K562 (cell line): ENCODE results near the gene PLPP4. TPM values are rescaled to one million over a fixed set of nuclear protein-coding genes. Genes with fewer than 3 reads are reported as not detected.

Source experiments
- ATAC-seq: fragments of 200-7000 bp; cut with Tn5 transposase; 3 replicates; pipeline ENCODE4 v1.9.1; 2020; ENCODE audit warnings: moderate library complexity
- BruUV-seq: library from RNA; stranded (reverse); fragments of 400-500 nt; replicated peaks from 2 replicates; lab custom pipeline; 2021; lab: Mats Ljungman, UMichigan
- CTCF ChIA-PET: fragments of 300-600 bp; formaldehyde crosslinking; extraction: SDS; loops from one replicate; lab custom pipeline; 2021; ENCODE audit warnings: low intra/inter-chr PET ratio; lab: Yijun Ruan, JAX
- POLR2A ChIA-PET: fragments of 300-600, 350-650 bp; sonication (Branson Sonifier 250); formaldehyde crosslinking; extraction: SDS; loops from one replicate; lab custom pipeline; 2021; ENCODE audit warnings: antibody characterized with exemption, inconsistent platforms; lab: Yijun Ruan, JAX
- DNase-seq, 4 experiments: peaks; one replicate each; pipeline versions ENCODE4 v3.0.0 to v3.0.0-alpha.2; 2011 to 2018; ENCODE audit warnings: low spot score in 3 of 4, mixed read lengths in 3 of 4; ENCODE audit errors: extremely low read depth in 1 of 4
- FAIRE-seq: peaks from 2 replicates; lab custom pipeline; 2011; peaks lifted over from hg19 to GRCh38; lab: Jason Lieb, UNC
- H2AFZ ChIP-seq: 2 replicates; pipeline ENCODE4 v1.6.0; 2011; ENCODE audit warnings: low read depth, low read length, control low read depth, inconsistent platforms
- H3K27ac ChIP-seq: fragments of 200-600 bp; 3 replicates; pipeline ENCODE4 v1.8.0; 2011; ENCODE audit warnings: low read depth, mild to moderate bottlenecking, control low read depth, inconsistent platforms, low read length, moderate library complexity, mixed read lengths; ENCODE audit errors: extremely low read depth
- H3K27me3 ChIP-seq, 2 experiments: fragments of 300-600 bp in 1 of 2; 2 replicates in 1 of 2; 3 replicates in 1 of 2; pipeline versions ENCODE4 v1.6.0 to v1.8.0; 2011; ENCODE audit warnings: inconsistent platforms in 2 of 2, low read length in 2 of 2, mild to moderate bottlenecking in 1 of 2, mixed read lengths in 1 of 2, moderate library complexity in 1 of 2; ENCODE audit not compliant: control insufficient read depth in 2 of 2, insufficient read depth in 2 of 2
- H3K36me3 ChIP-seq: fragments of 300-600 bp; 3 replicates; pipeline ENCODE4 v1.8.0; 2011; ENCODE audit warnings: mild to moderate bottlenecking, low read length, inconsistent platforms; ENCODE audit not compliant: control insufficient read depth, insufficient read depth
- H3K4me1 ChIP-seq, 2 experiments: fragments of 200-600 bp in 1 of 2; replicated peaks in 1 of 2; 2 replicates in 1 of 2; 3 replicates in 1 of 2; pipeline versions ENCODE4 v1.5.1 to v1.8.0; 2011; ENCODE audit warnings: inconsistent platforms in 2 of 2, low read length in 2 of 2, mild to moderate bottlenecking in 1 of 2, mixed read lengths in 1 of 2, moderate library complexity in 1 of 2; ENCODE audit not compliant: control insufficient read depth in 2 of 2, insufficient read depth in 2 of 2
- H3K4me2 ChIP-seq: 2 replicates; pipeline ENCODE4 v1.6.1; 2011; ENCODE audit warnings: low read length, control low read depth, inconsistent platforms, mixed read lengths; ENCODE audit not compliant: insufficient read depth
- H3K4me3 ChIP-seq: fragments of 200-600 bp; sonication (generic), shearing (Covaris generic); 2 replicates; pipeline ENCODE4 v1.5.1; 2016; ENCODE audit warnings: control low read depth, inconsistent platforms
- H3K79me2 ChIP-seq: fragments of 200-600 bp; 3 replicates; pipeline ENCODE4 v1.8.0; 2011; ENCODE audit warnings: low read length, inconsistent platforms; ENCODE audit not compliant: control insufficient read depth, insufficient read depth
- H3K9ac ChIP-seq, 2 experiments: 2 replicates each; pipeline versions ENCODE4 v1.6.0 to v1.6.1; 2011; ENCODE audit warnings: low read depth in 2 of 2, low read length in 2 of 2, control low read depth in 1 of 2, inconsistent platforms in 1 of 2, mild to moderate bottlenecking in 1 of 2, mixed read lengths in 1 of 2; ENCODE audit not compliant: insufficient read depth in 1 of 2
- H3K9me1 ChIP-seq: one replicate; pipeline ENCODE4 v1.6.0; 2011; ENCODE audit warnings: inconsistent platforms, mild to moderate bottlenecking, low read length, moderate library complexity; ENCODE audit not compliant: control insufficient read depth, insufficient read depth
- H3K9me3 ChIP-seq: replicated peaks from 2 replicates; pipeline ENCODE4 v1.5.1; 2011; ENCODE audit warnings: low read depth, low read length, inconsistent platforms; ENCODE audit not compliant: control insufficient read depth, insufficient read depth
- H4K20me1 ChIP-seq: replicated peaks from 2 replicates; pipeline ENCODE4 v1.6.1; 2011; ENCODE audit warnings: low read length, inconsistent platforms, mixed read lengths; ENCODE audit not compliant: control insufficient read depth, insufficient read depth
- CC2D1A ChIP-seq: fragments of 450-650 bp; IDR thresholded peaks from 2 replicates; pipeline ENCODE4 v1.6.1; 2017; ENCODE audit warnings: mild to moderate bottlenecking
- KAT2B ChIP-seq: IDR thresholded peaks from one replicate; pipeline ENCODE4 v1.6.1; 2012; ENCODE audit warnings: low read depth, mild to moderate bottlenecking, control low read depth, inconsistent platforms, low read length, moderate library complexity
- MBD1 ChIP-seq: fragments of 250-450 bp; sonication (Bioruptor Pico); IDR thresholded peaks from 2 replicates; pipeline ENCODE4 v1.8.0; 2022; ENCODE audit warnings: inconsistent platforms
- MED1 ChIP-seq: sonication (generic); formaldehyde crosslinking; IDR thresholded peaks from 2 replicates; pipeline ENCODE4 v1.8.1; 2023; ENCODE audit warnings: missing genetic modification reagents, borderline replicate concordance
- NCOA2 ChIP-seq, 2 experiments: fragments of 450-650 bp; IDR thresholded peaks; 2 replicates each; pipeline ENCODE4 v1.6.1; 2018; ENCODE audit warnings: mild to moderate bottlenecking in 2 of 2, moderate library complexity in 1 of 2; ENCODE audit not compliant: partially characterized antibody in 2 of 2
- POLR2AphosphoS5 ChIP-seq: IDR thresholded peaks from 2 replicates; pipeline ENCODE4 v1.6.1; 2011; ENCODE audit warnings: mild to moderate bottlenecking, low read depth, low read length, moderate library complexity; ENCODE audit not compliant: control insufficient read depth, insufficient read depth
- ZFP36 ChIP-seq: fragments of 150-350 bp; IDR thresholded peaks from 2 replicates; pipeline ENCODE4 v1.6.1; 2018; ENCODE audit warnings: low read length, low read depth; ENCODE audit not compliant: partially characterized antibody
- ZHX1 ChIP-seq: fragments of 150-350 bp; conservative IDR thresholded peaks from 2 replicates; pipeline ENCODE4 v1.6.1; 2014; ENCODE audit warnings: low read length
- ZNF274 ChIP-seq: IDR thresholded peaks from 2 replicates; pipeline ENCODE4 v1.6.1; 2011; ENCODE audit warnings: low read depth, mild to moderate bottlenecking, low read length, moderate library complexity, borderline replicate concordance
- ZNF644 ChIP-seq: fragments of 200-800 bp; sonication (Bioruptor generic); IDR thresholded peaks from 2 replicates; pipeline ENCODE4 v1.6.1; 2016; ENCODE audit warnings: low read depth, missing genetic modification characterization, missing compliant biosample characterization
- WGBS: fragments of 100-300 bp; shearing (Covaris generic); methylation state at CpG from one replicate; pipeline ENCODE4 v1.1.6; 2016; ENCODE audit warnings: low coverage, mixed read lengths; ENCODE audit not compliant: insufficient coverage; ENCODE audit errors: missing lambda C conversion rate; 5-methylcytosine and 5-hydroxymethylcytosine counted together
- in situ Hi-C: fragments of 300-500 bp; cut with MboI; formaldehyde crosslinking; loops from 4 replicates; pipeline ENCODE4 v1.15.0; 2018; ENCODE audit warnings: inconsistent platforms, mixed read lengths
- intact Hi-C: fragments of 100-400 bp; cut with micrococcal nuclease; formaldehyde crosslinking; loops from 2 replicates; pipeline ENCODE4 v1.14.2; 2022
- polyA plus RNA-seq, 8 experiments: library from polyadenylated mRNA; depleted of rRNA in 4 of 8; stranded (reverse) in 5 of 8; unstranded in 3 of 8; fragments of >200 nt; fragmentation: Nextera tagmentation in 2 of 8; fragmentation: Illumina TruSeq in 1 of 8; extraction: Ambion mirVana in 2 of 8; extraction: Trizol in 1 of 8; gene quantifications; 2 replicates each; pipeline versions ENCODE4 v1.2.1 to v1.2.3, GENCODE V29; 2011 to 2014; ENCODE audit warnings: inconsistent platforms in 1 of 8, missing spikeins in 1 of 8
- total RNA-seq, 7 experiments: library from RNA; depleted of rRNA in 6 of 7; stranded (reverse); fragments of >200 nt in 6 of 7; fragmentation: Illumina TruSeq in 2 of 7; extraction: Trizol in 2 of 7; gene quantifications; 2 replicates each; pipeline versions ENCODE4 v1.2.1 to v1.2.3, GENCODE V29; 2011 to 2021; ENCODE audit warnings: low replicate concordance in 1 of 7

Gene PLPP4
- total and polyA plus RNA-seq, 9 of the 15 experiments (the other 6 are each of a cell fraction or from before 2014, with no cell fraction given), result 0.08 TPM; not detected in 8

GRCh38 chr10:120495226-120496009, 38.4 kb downstream of the PLPP4 start:
- no TSS peak for BruUV-seq
- Histone ChIP-seq H3K4me1 (no peaks in the 10 kb centered on the region), H3K27me3 (no peaks in the 10 kb centered on the region), H3K79me2 (no peaks in the 10 kb centered on the region), H4K20me1 (no peaks in the 10 kb centered on the region), H3K9me3 (no peaks in the 10 kb centered on the region), H3K4me2 (no peak overlapping the region)
- no peak for ATAC-seq
- FAIRE-seq, result no peak
- WGBS, result 5% methylated on average over 4 of the region's 5 CpGs
- DNase-seq, result no peak
- TF ChIP-seq KAT2B, result no peak
- TF ChIP-seq MED1, result no peak
- TF ChIP-seq NCOA2 (IDR thresholded peaks at IDR 0.05; ENCODE audit: partially characterized antibody in 2 of 2), result no peak
- TF ChIP-seq CC2D1A, result no peak
- TF ChIP-seq, all 486 proteins: peak for 0
- Histone ChIP-seq H3K36me3 (no peaks in the 10 kb centered on the region), H3K27ac (no peak overlapping the region), H3K9me1 (no peaks in the 10 kb centered on the region), H3K4me3 (no peak overlapping the region), H3K9ac (no peak overlapping the region), H2AFZ (no peak overlapping the region)
- ChIA-PET CTCF (no interaction called here), POLR2A (no interaction called here)
- in situ Hi-C loops, result no loop called here
- intact Hi-C loops, result no loop called here

- Histone ChIP-seq H3K9me3 (no peaks in the 10 kb centered on the region), H3K79me2 (no peaks in the 10 kb centered on the region), H3K36me3 (no peaks in the 10 kb centered on the region), H3K27ac (no peak overlapping the region), H3K4me3 (no peak overlapping the region), H3K27me3 (no peaks in the 10 kb centered on the region), H4K20me1 (no peaks in the 10 kb centered on the region), H3K9ac (no peak overlapping the region), H3K4me2 (no peak overlapping the region), H3K9me1 (no peaks in the 10 kb centered on the region), H2AFZ (no peak overlapping the region), H3K4me1 (no peaks in the 10 kb centered on the region)
- DNase-seq (no peak), FAIRE-seq (no peak), ATAC-seq (no peak)
- intact Hi-C loops, result no loop called here
- POLR2A ChIA-PET, result no interaction called here
- TF ChIP-seq POLR2AphosphoS5 (no peak), ZNF274 (no peak), ZHX1 (no peak), MBD1 (CRISPR knock-in tag) (no peak), ZNF644 (tag) (no peak), ZFP36 (no peak)
- CTCF ChIA-PET, result no interaction called here
- BruUV-seq, result no TSS peak
- 3% methylated on average over 3 of the region's 3 CpGs for WGBS
- in situ Hi-C loops, result no loop called here
Measured at GRCh38 chr10:120499883-120500282, 42.9 kb downstream of the PLPP4 start.
